ENCODE measurements around the gene CREB3L2.

DNA sequence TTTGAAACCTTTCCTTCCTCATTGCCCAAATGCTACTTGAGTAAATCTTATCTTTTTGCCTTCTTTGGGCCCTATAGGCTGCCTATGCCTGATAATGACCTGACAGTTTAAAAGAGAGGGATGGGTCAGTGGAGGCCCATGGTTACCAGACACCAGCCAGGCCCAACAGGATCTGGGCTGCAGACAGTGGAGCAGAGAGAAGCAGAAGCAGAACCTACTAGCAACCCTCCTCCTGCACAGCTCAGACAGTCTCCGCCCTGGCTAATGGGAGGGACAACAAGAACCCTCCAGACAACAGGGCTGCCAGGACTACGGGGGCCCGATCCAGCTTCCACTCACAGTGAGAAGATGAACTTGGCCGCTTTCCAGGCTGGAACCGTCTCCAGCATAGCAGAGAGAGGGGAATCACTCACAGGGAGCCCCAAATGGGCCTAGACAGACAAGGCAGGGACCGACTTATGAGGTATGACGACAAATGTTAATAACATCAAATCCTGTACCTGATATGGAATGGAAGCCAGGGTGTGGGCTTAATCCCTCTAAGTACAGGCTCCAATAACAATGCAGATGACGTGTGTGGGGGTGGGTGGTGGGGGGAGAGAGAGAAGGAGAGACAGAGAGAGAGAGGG lies 123.4 kb downstream of the CREB3L2 start:
- no peak for TF ChIP-seq MAFK (IDR thresholded peaks at IDR 0.05; ENCODE audit: low read depth, low read length)
- TF ChIP-seq FOS (IDR thresholded peaks at IDR 0.05; ENCODE audit: low read depth, low read length) = no peak
- TF ChIP-seq, protein P1, sequence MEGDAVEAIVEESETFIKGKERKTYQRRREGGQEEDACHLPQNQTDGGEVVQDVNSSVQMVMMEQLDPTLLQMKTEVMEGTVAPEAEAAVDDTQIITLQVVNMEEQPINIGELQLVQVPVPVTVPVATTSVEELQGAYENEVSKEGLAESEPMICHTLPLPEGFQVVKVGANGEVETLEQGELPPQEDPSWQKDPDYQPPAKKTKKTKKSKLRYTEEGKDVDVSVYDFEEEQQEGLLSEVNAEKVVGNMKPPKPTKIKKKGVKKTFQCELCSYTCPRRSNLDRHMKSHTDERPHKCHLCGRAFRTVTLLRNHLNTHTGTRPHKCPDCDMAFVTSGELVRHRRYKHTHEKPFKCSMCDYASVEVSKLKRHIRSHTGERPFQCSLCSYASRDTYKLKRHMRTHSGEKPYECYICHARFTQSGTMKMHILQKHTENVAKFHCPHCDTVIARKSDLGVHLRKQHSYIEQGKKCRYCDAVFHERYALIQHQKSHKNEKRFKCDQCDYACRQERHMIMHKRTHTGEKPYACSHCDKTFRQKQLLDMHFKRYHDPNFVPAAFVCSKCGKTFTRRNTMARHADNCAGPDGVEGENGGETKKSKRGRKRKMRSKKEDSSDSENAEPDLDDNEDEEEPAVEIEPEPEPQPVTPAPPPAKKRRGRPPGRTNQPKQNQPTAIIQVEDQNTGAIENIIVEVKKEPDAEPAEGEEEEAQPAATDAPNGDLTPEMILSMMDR (conservative IDR thresholded peaks at IDR 0.05; ENCODE audit: low read depth, low read length) = no peak
- TF ChIP-seq MXI1 (IDR thresholded peaks at IDR 0.05; ENCODE audit: borderline replicate concordance, low read depth, low read length) = no peak
- no peak for TF ChIP-seq POLR2A (IDR thresholded peaks at IDR 0.05; ENCODE audit: low read depth, low read length)
